Gastrocnemius medialis (tissue), 4 donors: ENCODE data around the gene SIK1. TPM values are rescaled to one million over a fixed set of nuclear protein-coding genes. Genes with fewer than 3 reads are reported as not detected.
"Not testable (repeated sequence)": the region's sequence is repeated elsewhere in the genome, so short reads cannot be mapped to it uniquely, and the experiment has no call there.

Experiments used
- ATAC-seq, 2 donors: fragments of 150-250 bp; one replicate each; pipeline ENCODE4 v1.9.1; 2016
- DNase-seq, 2 donors: peaks; one replicate each; pipeline ENCODE4 v3.0.0-alpha.2; 2019
- H3K27ac ChIP-seq, 4 donors: fragments of 200-600 bp; sonication (generic); 1 replicate in 1 of 4; 2 replicates in 3 of 4; pipeline ENCODE4 v1.5.1; 2016 to 2018; ENCODE audit warnings: mild to moderate bottlenecking in 2 of 4, moderate library complexity in 1 of 4
- H3K27me3 ChIP-seq, 3 donors: fragments of 200-600 bp; sonication (generic) in 2 of 3; 1 replicate in 1 of 3; 2 replicates in 2 of 3; pipeline versions ENCODE4 v1.5.1 to v1.6.0; 2016 to 2019; ENCODE audit warnings: mild to moderate bottlenecking in 1 of 3, moderate library complexity in 1 of 3
- H3K36me3 ChIP-seq, 2 donors: fragments of 200-600 bp; sonication (generic) in 1 of 2; one replicate each; pipeline ENCODE4 v1.5.1; 2017 to 2018
- H3K4me1 ChIP-seq, 2 donors: fragments of 200-600 bp; sonication (generic) in 1 of 2; one replicate each; pipeline ENCODE4 v1.5.1; 2016 to 2017; ENCODE audit warnings: mild to moderate bottlenecking in 2 of 2
- H3K4me3 ChIP-seq, 4 donors: fragments of 200-600 bp; sonication (generic) in 3 of 4; 1 replicate in 1 of 4; 2 replicates in 3 of 4; pipeline ENCODE4 v1.5.1; 2016 to 2019; ENCODE audit warnings: mild to moderate bottlenecking in 2 of 4
- H3K9me3 ChIP-seq, 3 donors: fragments of 200-600 bp; sonication (generic) in 2 of 3; 1 replicate in 1 of 3; 2 replicates in 2 of 3; pipeline ENCODE4 v1.5.1; 2016 to 2019
- in situ Hi-C, 4 donors: fragments of 200-750 bp; cut with MboI; loops; one replicate each; pipeline versions ENCODE4 v1.15.0 to v1.8.0; 2017; ENCODE audit warnings: low sequenced_read_pairs in 4 of 4
- intact Hi-C: fragments of 100-400 bp; cut with DNase I; formaldehyde crosslinking; loops from one replicate; pipeline ENCODE4 v1.15.1; 2023; ENCODE audit warnings: low total_unique reads
- total RNA-seq, 4 donors: library from RNA; depleted of rRNA; stranded (reverse); fragments of >200 nt; gene quantifications; one replicate each; pipeline versions ENCODE4 v1.1.0 to v1.2.3, GENCODE V29; 2016

Gene SIK1
- total RNA-seq, 4 donors from 2014 or later: 0.36 to 12.8 (median 1.9) TPM

DNA sequence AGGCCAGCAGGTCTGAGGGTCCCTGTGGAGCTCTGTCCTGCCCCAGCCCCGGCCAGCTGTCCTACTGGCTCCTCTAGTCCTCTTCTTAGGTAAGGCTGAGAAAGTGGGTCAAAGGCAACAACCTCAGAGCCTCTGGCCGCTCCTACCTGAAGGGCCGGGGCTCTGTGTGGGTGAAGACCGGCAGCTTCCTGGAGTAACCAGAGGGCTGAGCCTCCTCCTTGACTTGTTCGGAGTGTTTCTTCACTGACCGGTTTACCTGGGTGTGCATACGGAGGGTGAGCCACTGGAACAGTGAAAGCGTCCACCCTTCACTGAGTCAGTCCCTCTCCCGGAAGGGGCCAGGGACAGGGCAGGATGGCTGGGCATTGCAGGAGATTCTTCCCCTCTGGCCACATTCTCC is 9.3 kb upstream of the SIK1 start:
- DNase-seq, H3K27ac ChIP-seq, in situ Hi-C loops, H3K36me3 ChIP-seq, H3K9me3 ChIP-seq, ATAC-seq, H3K27me3 ChIP-seq, H3K4me1 ChIP-seq, H3K4me3 ChIP-seq, intact Hi-C loops: not testable (repeated sequence)

DNA sequence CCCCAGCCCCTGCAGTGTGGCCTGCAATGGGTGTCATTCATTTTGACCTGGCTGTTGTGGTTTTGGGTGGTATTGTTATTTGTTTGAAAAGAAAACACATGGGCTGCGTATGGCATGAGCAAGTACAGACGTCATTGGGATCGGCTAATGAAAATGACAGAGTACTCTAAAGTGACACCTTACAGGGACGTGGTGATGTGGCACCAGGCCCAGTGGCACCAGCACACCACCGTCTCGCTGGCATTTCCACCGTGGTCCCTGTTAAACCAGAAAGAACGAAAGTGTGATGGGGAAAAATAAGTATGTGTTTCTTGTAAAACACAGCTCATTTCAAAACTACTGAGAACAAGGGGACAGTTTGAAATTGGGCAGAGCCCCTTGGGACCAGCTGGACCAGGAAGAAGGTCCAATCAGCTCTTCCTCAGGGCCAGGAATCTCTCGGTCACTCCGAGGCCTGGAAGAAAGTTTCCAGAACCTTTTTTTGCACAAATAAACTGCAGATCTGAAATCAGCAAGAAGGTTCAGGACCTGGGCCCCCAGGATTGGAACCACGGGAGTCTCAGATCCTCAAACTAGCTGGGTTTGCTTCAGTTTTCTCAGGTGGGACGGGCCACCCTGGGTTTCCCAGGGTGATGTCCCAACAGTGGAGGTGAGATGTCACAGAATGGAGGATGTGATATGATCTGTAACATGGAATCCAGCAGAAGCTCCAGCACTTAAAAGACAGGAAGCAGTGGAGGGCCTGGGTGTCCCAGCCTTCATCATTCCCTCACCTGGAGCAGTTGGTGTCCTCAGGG is 6.6 kb upstream of the SIK1 start:
- in situ Hi-C loops: not testable (repeated sequence)

DNA sequence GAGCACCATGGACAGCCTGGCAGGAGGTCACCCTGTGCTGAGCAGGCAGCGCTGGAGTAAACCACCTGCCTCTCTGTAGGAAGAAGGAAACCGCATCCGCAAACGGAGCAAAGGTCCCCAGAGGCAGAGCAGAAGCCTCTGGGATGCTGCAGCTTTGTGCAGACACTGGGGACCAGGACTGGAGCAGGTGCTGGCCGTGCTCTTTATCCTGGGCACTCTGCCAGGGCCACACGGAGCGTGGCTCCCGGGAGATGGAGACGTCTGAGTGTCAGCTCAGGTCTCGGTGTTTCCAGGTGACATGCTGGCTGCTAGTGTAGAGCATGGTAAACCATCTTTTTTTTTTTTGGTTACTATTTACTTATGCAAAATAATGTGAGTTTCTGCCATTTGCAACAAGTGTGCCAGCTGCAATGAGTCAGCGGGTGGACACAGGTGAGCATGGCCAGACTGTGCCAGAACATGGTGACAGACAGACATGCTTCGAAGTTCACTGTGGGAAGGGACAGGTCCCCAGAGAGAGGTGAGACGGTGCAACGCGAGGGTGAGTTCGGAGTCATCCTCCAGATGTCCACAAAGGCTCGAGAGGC is 4.0 kb upstream of the SIK1 start:
- intact Hi-C loops, H3K4me1 ChIP-seq, H3K27me3 ChIP-seq, H3K9me3 ChIP-seq, H3K4me3 ChIP-seq, H3K36me3 ChIP-seq, ATAC-seq, DNase-seq, in situ Hi-C loops, H3K27ac ChIP-seq: not testable (repeated sequence)

More for the DNA sequence above, 6.6 kb upstream of the SIK1 start:
- DNase-seq, ATAC-seq, H3K36me3 ChIP-seq, H3K4me3 ChIP-seq, H3K4me1 ChIP-seq, H3K9me3 ChIP-seq, H3K27ac ChIP-seq, intact Hi-C loops, H3K27me3 ChIP-seq: not testable (repeated sequence)

DNA sequence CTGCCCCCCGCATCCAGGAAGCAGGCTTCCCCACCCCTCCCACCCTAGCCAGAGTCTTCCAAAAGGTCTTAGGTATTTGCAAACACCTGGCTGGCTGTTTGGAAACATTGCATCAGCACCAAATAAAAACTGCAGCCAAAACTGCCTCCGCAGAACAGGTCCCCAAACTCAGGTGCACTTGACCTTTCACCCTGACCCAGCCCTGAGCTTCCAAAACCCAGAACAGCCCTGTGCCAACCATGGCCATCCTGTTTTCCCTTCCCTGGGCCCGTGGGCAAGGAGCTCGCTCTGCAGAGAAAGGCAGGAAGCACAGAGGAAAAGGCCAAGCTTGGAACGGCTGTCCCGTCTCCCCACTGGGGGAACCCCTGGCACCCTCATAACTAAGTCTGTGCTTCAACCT is 2.0 kb upstream of the SIK1 start:
- DNase-seq, H3K4me1 ChIP-seq, H3K27me3 ChIP-seq, H3K9me3 ChIP-seq, intact Hi-C loops, in situ Hi-C loops, H3K36me3 ChIP-seq, H3K4me3 ChIP-seq, ATAC-seq, H3K27ac ChIP-seq: not testable (repeated sequence)

DNA sequence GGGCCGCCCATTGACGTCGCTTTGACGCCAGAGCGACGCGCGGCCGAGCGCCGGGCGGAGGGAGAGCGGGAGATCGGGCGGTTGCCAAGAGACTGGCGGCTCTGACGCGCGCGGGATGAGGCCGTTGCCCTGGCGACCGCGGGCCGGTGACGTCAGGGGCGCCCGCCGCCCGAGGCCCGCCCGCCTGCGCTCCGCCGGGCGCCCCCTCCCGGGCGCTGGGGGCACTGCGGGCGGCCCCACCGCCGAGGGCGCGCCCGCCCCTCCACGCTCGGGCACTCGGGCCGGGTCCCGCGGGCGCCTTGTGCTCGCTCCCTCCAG is 270 bp upstream of the SIK1 start:
- not testable (repeated sequence) for H3K27ac ChIP-seq

DNA sequence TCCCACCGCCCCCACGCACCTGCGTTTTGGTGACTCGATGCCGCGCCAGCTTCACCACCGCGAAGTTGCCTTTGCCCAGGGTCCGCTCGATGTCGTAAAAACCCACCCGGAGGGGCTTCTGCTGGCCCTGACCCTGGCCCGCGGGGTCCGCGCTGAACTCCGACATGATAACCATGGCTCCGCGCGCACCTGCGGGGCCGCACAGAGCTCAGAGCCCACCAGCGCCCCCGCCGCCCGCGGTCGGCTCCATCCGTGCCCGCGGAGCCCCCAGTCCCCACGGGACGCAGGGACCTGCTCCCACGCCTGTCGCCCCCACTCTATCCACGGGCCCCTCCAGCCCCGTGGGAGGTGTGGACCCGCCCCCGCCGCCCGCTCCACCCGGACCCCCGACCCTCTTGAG is 927 bp downstream of the SIK1 start:
- H3K27ac ChIP-seq, H3K27me3 ChIP-seq, H3K36me3 ChIP-seq, DNase-seq, H3K4me3 ChIP-seq, ATAC-seq, in situ Hi-C loops, intact Hi-C loops, H3K4me1 ChIP-seq, H3K9me3 ChIP-seq: not testable (repeated sequence)

More for the DNA sequence above, 270 bp upstream of the SIK1 start:
- peak; percentile 83 to 87 for ATAC-seq
- H3K4me3 ChIP-seq, H3K36me3 ChIP-seq, H3K4me1 ChIP-seq, H3K27me3 ChIP-seq, intact Hi-C loops, DNase-seq, in situ Hi-C loops, H3K9me3 ChIP-seq: not testable (repeated sequence)

DNA sequence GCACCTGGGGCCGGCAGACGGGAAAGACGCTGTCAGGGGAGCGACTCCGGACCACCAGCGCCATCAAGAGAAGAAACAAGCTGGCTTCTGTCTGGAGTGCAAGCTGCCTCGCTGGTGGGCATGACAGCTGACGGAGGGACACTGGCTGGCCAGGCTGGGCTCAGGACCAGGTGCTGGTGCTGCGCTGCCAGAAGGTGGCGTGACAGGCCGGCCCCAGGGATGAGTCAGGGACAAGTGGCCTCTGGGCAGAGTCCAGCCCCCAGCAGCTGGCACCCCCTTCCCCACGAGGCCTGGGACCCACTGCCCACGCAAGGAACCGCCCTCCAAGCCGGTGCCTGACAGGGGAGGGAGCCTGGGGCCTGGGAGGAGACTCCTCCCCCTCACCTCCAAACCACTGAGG is 7.5 kb downstream of the SIK1 start:
- DNase-seq, in situ Hi-C loops, H3K36me3 ChIP-seq, H3K4me1 ChIP-seq, H3K9me3 ChIP-seq, H3K4me3 ChIP-seq, H3K27ac ChIP-seq, H3K27me3 ChIP-seq, intact Hi-C loops: not testable (repeated sequence)
- peak; percentile 72 to 83 for ATAC-seq

DNA sequence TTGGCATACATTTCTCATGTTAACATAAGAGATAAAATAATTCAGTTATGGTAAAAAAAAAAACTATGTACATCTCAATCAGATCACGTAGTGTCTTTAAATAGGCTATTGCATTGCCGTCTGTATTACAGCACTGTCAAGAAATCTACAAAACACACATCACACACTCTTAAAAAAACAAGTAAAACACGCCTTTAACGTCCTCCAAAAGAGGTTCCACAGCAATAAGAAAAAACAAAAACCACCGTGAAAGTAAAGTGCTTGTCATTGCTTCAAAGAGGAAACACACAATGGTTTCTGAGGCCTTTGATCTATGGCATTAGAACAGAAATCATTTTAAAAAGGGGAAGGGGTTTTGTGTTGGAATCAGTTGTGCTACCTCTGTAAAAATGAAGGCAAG is 12.4 kb downstream of the SIK1 start:
- in situ Hi-C loops, H3K4me3 ChIP-seq, DNase-seq, intact Hi-C loops, H3K27ac ChIP-seq, ATAC-seq, H3K36me3 ChIP-seq, H3K9me3 ChIP-seq, H3K4me1 ChIP-seq, H3K27me3 ChIP-seq: not testable (repeated sequence)

DNA sequence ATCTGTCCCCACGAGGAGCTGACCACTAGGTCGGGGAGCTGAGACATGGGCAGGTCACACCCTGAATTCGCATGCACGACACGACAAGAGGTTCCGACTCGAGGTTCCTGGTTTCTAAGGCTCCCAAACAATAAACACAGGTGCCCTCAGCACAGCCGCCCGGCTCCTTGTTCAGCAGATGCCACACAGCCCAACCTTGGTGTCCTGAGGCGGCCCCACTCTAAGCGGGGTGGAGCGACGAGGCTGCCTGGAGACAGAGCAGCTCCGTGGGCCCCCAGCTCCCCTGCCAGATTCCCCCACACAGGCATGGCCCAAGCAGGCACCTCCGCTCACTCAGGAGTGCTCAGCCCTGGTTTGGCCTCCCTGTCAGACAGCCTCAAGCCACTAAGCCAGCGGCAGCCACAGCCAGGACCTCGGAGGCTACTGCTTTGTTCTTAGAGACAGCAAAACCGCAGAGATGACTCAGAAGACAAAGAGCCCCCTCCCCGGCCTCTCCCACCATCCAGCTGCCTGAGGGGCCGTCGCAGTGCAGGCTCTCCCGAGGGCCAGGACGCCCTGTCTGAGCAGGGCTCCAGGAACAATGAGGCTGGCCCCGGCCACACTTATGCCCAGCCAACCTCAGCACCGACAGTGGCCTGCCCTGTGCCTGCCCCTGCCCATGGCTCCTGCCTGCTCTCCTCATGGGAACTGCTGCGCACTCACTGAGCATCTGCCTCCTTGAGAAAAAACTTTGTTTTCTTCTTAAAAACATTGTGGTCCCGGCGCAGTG is 14.7 kb downstream of the SIK1 start:
- H3K36me3 ChIP-seq, H3K4me1 ChIP-seq, ATAC-seq, H3K9me3 ChIP-seq, intact Hi-C loops, H3K27ac ChIP-seq, H3K27me3 ChIP-seq, DNase-seq, H3K4me3 ChIP-seq, in situ Hi-C loops: not testable (repeated sequence)

DNA sequence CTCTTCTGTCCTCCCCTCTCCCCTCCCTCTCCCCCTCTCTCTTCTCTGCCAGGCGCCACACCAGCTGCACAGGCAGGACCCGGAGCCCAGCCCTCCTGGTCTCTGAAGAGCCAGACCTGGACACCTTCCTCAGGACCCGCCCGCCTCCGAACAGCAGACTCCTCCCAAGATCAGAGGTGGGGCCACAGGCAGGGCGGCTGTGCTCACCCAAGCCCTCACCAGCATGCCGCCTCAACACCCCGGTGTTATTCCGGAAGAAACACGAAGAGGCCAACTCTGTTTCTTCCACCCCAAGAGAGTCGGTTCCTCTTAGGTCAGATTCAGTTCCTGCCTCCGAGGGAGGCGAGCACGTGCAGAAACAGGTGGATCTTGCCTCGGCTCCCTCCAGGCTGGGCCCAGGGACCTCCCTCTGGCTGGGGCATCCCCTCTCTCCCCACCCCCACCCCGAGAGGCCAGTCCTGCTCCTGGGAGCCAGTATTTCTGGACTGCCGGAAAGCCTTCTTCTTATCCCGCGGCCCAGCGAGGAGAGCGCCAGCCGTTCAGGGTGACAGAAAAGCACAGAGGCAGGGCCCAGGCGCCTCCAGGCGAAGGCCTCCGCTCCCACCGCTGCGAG is 16.4 kb downstream of the SIK1 start:
- H3K27me3 ChIP-seq, DNase-seq, H3K4me1 ChIP-seq, in situ Hi-C loops, ATAC-seq, H3K36me3 ChIP-seq, H3K4me3 ChIP-seq, H3K27ac ChIP-seq, intact Hi-C loops, H3K9me3 ChIP-seq: not testable (repeated sequence)

DNA sequence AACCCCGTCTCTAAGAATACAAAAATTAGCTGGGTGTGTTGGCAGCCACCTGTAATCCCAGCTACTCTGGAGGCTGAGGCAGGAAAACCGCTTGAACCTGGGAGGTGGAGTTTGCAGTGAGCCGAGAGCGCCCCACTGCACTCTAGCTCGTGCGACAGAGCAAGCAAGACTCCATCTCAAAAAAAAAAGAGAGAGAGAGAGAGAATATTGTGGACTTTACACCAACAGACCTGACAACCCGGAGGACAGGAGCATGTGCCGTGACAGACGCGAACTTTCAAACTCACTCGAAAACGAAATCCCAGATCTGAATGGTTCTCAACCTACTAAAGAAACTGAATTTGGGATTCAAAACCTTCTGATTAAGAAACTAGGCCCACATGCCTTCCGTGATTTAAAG is 19.8 kb downstream of the SIK1 start:
- H3K27ac ChIP-seq, H3K4me1 ChIP-seq, H3K36me3 ChIP-seq, DNase-seq, ATAC-seq, in situ Hi-C loops, H3K9me3 ChIP-seq, H3K4me3 ChIP-seq, H3K27me3 ChIP-seq, intact Hi-C loops: not testable (repeated sequence)
